NCI-H524 (cell line): ENCODE measurements around the gene ENHO.

Source experiments
- DNase-seq, 2 experiments: peaks; one replicate each; lab custom pipeline; 2025; lab: John Stamatoyannopoulos, UW

ENHO gene

GRCh38 chr9:34522971-34523797 lies at the start of gene ENHO:
TSS of gene ENHO (minus strand) at chr9:34522990. CDS start at chr9:34521695, 1,295 bp downstream.
- peak; percentile 81 to 86 for DNase-seq

DNA sequence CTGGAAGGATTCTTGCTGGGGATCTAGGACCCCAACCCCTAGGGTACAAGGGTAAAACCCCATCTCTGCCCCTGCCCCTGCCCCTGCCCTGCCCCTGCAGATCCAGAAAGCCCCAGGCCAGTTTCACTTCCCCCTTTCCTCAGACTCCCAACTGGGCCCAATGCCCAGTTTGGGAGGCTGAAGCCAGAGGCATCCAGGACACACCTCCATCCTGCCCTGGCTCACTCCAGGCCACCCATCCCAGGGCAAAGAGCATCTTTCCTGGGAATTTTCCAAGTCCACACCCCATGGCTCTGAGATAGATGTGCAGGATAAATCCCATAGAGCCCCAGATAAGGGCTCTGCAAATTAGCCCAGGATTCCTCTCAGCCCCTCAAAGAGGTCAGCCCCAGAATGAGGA lies 49.3 kb upstream of the ENHO start:
- no peak for DNase-seq

DNA sequence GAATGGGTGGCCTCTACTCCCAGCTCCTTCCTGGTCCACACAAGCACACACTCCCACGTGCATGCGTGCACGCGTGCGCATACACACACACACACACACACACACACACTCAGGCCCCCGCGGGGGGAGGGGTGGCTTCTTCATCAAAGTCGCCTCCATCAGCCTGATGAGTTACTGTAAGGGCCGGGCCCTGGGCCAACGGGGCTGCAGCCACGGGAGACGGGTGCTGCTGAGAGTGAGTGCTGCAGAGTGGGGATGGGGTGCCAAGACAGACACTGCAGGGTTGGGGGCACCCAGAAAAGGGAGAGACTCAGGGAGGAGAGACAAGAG lies 48.7 kb upstream of the ENHO start:
- DNase-seq = no peak

DNA sequence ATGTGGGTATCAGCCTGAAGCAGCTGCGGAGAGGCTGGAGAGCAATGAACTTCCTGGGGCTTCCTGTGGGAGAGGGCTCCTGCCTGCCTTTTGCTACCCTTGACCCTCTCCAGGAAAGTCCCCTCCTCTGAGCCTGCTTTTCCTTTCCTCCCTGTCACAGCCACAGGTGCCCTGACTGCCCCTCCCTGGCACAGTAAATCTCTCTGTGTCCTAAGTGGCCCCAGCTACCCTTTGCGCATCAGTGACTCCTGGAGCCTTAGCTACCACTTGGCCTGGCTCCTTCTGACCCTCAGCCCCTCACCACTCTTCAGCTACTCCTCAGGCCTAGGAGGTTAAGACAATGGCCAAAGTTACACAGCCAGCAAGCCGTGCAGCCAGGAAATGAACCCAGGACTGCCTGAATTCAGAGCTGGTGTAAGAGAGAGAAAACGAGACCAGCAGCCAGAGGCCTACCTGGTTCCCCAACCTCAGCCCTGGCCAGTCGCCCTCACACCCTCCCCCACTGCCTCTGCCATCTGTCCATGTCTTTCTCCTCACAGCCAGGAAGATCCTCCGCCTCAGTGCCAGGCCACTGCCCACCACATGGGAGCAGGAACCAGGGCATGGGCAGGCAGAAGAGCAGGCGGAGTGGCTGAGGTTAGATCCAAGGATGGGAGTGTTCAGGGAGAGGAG lies 48.2 kb upstream of the ENHO start:
- peak in 1 of 2 experiments; percentile 31 for DNase-seq

- peak in 1 of 2 experiments; percentile 26 for DNase-seq
Measured at GRCh38 chr9:34570376-34570775, 47.6 kb upstream of the ENHO start.

- peak; percentile 44 to 86 for DNase-seq
Measured at GRCh38 chr9:34568774-34569173, 46.0 kb upstream of the ENHO start.

DNA sequence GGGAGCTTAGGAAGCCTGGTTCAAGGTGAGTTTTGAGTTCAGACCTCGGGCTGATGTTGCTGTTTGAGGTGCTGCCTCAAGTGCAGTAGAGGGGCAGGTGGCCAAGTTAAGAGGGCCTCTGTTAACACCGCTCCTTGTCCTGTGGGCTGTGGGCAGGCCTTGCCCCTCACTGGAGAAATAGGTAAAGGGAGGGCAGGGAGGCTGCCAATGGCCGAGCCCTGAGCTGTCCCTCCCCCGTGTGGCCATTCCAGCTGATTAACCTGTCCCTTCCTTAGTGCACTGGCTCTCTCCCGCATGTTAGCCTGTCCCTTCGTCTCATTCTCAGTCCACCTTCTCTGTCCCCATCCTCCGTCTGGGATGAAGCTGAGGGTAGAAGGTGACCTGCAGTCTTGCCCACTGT lies 45.3 kb upstream of the ENHO start:
- no peak for DNase-seq

- DNase-seq = no peak
Measured at GRCh38 chr9:34566972-34567371, 44.2 kb upstream of the ENHO start.

GRCh38 chr9:34566322-34566721 lies 43.5 kb upstream of the ENHO start:
- DNase-seq = no peak

GRCh38 chr9:34565856-34566255 lies 43.1 kb upstream of the ENHO start:
- no peak for DNase-seq

DNA sequence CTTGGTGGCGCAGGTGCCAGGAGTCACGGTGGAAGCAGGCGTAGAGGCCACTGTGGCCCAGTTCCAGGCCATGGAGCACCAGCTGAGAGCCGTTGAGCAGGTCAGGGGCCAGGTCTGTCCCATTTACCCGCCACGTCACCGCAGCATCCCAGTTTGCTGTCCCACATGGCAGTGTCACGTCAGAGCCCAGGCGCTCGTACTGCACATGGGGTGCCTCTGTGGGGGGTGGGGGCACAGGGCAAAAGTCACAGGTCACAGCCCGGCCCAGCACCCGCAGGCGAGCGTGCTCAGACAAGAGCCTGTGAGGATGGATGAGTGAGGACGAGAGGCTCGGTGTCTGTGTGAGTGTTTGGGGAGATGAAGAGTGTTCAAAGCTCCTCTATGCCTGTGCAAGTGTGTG lies 41.8 kb upstream of the ENHO start:
- DNase-seq = no peak

DNA sequence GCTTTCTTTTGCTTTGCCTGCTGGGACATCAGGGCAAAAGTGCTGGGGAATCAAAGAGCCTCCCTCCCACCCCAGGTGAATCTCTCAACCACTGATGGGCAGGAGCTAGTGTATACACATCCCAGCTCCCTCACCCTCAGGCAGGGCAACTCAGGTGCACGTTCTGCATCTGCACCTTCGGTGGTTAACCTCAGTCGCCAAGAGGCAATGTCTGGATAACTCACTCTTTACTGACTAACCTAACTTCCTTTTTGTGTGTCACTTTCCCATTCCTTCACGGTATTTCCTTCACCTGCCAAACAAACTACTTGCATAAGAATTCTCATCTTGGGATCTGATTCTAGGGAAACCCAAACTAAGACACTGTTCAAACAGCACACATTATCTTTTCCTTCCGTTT lies 40.5 kb upstream of the ENHO start:
- DNase-seq = no peak

DNA sequence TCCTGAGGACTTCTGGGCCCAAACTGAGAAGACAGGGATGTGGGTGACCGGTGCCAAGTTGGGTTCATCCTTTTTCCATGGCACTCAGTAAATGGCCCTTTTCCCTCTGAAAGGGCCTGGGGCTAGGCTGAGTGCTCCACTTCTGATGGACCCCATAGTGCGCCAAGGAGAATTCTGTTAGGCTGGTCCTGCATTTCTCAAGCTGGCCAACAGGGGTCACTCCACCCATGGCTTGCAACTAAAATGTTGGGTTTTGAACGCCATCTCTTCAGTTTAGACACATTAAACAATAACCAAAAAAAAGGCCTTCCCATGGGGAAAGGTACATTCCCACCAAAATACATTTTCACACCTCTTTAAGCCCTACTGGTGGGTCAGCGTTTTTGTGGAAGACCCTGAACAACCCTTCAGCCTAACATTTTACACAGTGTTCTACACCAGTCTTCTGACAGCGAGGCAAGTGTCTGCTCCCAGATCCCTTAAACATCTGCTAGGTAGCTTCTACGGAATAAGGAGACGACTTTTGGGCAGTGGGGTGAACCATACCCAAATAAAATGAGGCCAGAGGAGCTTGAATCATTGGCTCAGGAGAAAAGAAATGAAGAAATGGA lies 39.5 kb upstream of the ENHO start:
- DNase-seq = no peak

GRCh38 chr9:34560599-34561214 lies 37.9 kb upstream of the ENHO start:
- DNase-seq = no peak

DNA sequence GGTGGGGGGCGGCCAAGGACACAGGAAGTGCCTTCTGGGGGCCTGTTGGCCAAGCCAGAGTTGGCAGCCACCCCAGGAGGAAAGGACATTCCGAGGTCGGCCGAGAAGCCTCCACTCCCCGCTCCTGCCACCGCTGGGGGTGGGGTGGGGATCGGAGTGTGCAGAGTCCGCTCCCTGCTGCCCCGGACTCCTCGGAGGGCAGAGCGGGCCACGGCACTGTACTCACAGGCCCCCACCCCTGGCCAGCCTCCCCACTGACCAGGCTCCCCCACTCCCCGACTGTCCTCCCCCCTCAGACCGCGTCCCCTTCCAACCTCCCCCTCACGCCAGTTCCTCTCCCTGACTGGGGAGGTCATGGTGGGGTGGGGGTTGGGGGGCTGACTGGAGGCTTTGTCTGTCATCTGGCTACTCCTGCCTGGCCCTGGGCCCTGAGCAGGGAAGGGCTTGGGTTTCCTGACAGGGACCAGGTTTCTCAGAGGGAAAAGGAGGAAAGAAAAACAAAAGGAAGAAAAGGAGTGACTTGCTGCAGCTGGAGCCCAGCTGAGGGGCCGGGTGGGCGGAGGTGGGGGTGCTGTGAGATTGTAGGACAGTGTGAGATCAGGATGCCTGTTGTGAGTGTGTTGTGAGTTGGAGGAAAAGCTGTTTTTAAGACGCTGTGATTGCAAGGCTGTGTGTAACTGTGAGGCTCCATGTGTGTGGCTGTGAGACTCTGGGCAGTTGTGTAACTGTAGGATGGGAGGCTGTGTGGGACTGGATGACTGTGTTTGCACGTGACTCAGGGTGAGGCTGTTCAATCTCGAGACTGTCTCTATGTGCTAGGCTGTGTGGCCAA lies 37.0 kb upstream of the ENHO start:
- DNase-seq = no peak

- DNase-seq = peak; percentile 16 to 52
Measured at GRCh38 chr9:34558919-34559623, 36.3 kb upstream of the ENHO start.

GRCh38 chr9:34558364-34558763 lies 35.6 kb upstream of the ENHO start:
- peak in 1 of 2 experiments; percentile 38 for DNase-seq

- peak in 1 of 2 experiments; percentile 54 for DNase-seq
Measured at GRCh38 chr9:34557426-34558321, 34.9 kb upstream of the ENHO start.

DNA sequence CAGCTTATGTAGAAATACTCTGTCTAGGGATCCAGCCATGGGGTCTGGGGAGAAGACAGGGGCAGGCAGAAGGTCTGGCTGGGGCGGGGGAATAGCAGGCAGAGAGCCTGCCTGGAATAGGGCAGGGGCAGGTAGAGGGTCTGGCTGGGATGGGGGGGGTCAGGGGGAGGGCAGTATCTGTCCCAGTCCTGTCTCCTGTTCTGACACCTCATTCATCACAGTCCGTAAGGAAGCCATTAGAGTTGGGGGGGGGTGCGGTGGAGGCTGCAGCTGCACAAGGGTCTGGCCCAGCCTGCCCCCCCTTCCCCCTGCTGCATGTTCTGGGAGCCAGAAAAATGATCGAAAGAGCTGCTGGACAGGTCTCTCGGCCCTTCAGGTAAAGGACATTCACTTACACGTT lies 34.2 kb upstream of the ENHO start:
- DNase-seq = no peak

DNA sequence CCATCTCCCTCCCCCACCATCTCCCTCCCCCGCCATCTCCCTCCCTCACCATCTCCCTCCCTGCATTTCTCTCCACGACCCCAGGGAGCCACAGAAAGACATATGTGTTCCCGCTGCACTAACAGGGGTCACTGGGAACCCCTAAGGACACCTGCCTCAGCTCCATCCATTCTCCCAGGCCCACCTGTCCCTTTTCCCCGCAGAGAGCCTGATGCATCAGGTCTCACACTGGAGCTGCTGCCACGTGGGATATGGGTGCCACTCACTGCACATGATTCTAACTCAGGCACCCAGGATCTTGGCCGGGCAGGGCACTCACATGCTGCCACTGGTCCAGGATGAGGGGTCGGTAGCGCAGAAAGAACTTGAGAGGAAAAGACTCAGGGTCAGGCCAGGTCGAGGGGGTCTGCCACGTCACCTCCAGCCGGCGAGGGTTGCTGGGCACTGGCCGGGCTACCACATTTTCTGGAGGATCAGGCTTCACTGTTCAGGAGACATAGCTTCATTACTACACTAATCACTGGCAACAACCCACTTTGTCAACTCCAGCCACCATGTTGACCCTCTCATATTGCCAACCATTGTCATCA lies 33.2 kb upstream of the ENHO start:
- no peak for DNase-seq
